SU-DHL-6 (cell line): ENCODE results near the gene VTI1A.

Experiments
- H2AFZ ChIP-seq: fragments of 200-600 bp; sonication (generic); 2 replicates; pipeline ENCODE4 v1.6.1; 2014; ENCODE audit warnings: low read depth, mild to moderate bottlenecking, moderate library complexity, mixed read lengths, antibody characterized with exemption, low read length; ENCODE audit not compliant: severe bottlenecking
- H3F3A ChIP-seq: fragments of 200-600 bp; shearing (Covaris generic); 2 replicates; pipeline ENCODE4 v1.6.0; 2016; ENCODE audit warnings: antibody characterized with exemption, mild to moderate bottlenecking; ENCODE audit not compliant: insufficient read depth
- H3K27ac ChIP-seq: fragments of 200-600 bp; sonication (generic); 2 replicates; pipeline ENCODE4 v1.5.1; 2016; ENCODE audit warnings: low read depth, mild to moderate bottlenecking, low read length, moderate library complexity, mixed read lengths
- H3K27me3 ChIP-seq: fragments of 200-600 bp; sonication (generic), shearing (Covaris generic); 2 replicates; pipeline ENCODE4 v1.6.0; 2014; ENCODE audit warnings: mild to moderate bottlenecking, low read length
- H3K36me3 ChIP-seq: fragments of 200-600 bp; sonication (generic); 2 replicates; pipeline ENCODE4 v1.6.1; 2014; ENCODE audit warnings: mild to moderate bottlenecking, low read length, mixed read lengths
- H3K4me2 ChIP-seq: fragments of 300-600, 200-600 bp; shearing (Covaris generic), sonication (generic); 2 replicates; pipeline ENCODE4 v1.6.0; 2014; ENCODE audit warnings: low read length, low read depth, mild to moderate bottlenecking; ENCODE audit not compliant: poor library complexity, severe bottlenecking
- H3K4me3 ChIP-seq: fragments of 200-600 bp; sonication (generic); 2 replicates; pipeline ENCODE4 v1.5.1; 2014; ENCODE audit warnings: antibody characterized with exemption, low read length, mild to moderate bottlenecking, mixed read lengths; ENCODE audit not compliant: insufficient read depth, poor library complexity, severe bottlenecking
- H3K79me2 ChIP-seq: fragments of 200-600 bp; sonication (generic); 2 replicates; pipeline ENCODE4 v1.6.1; 2014; ENCODE audit warnings: mild to moderate bottlenecking, low read length, moderate library complexity; ENCODE audit not compliant: insufficient read depth
- H3K9ac ChIP-seq: fragments of 200-600 bp; sonication (generic); 2 replicates; pipeline ENCODE4 v1.7.0; 2014; ENCODE audit warnings: mild to moderate bottlenecking, low read length
- H3K9me2 ChIP-seq: fragments of 200-600 bp; sonication (generic); replicated peaks from 2 replicates; pipeline ENCODE4 v1.6.1; 2014; ENCODE audit warnings: low read length; ENCODE audit not compliant: insufficient read depth
- H3K9me3 ChIP-seq: fragments of 200-600 bp; sonication (generic); 2 replicates; pipeline ENCODE4 v1.6.1; 2014; ENCODE audit warnings: low read length, mixed read lengths; ENCODE audit not compliant: insufficient read depth
- H4K20me1 ChIP-seq: fragments of 200-600 bp; sonication (generic); 2 replicates; pipeline ENCODE4 v1.6.1; 2014; ENCODE audit warnings: low read depth, mild to moderate bottlenecking, antibody characterized with exemption, low read length, moderate library complexity, mixed read lengths
- EZH2phosphoT487 ChIP-seq: fragments of 200-600 bp; sonication (generic), shearing (Covaris generic); conservative IDR thresholded peaks from 2 replicates; pipeline ENCODE4 v1.6.1; 2018; ENCODE audit warnings: mild to moderate bottlenecking, antibody characterized with exemption, low read length, moderate library complexity, mixed read lengths
- TF ChIP-seq, protein P1 (sequence below): fragments of 200-600 bp; sonication (generic); IDR thresholded peaks from one replicate; pipeline ENCODE4 v1.5.1; 2017; ENCODE audit warnings: antibody characterized with exemption, mild to moderate bottlenecking, low read length, moderate library complexity; ENCODE audit not compliant: insufficient read depth, poor library complexity, severe bottlenecking

Gene VTI1A

GRCh38 chr10:112835217-112835715, 388.3 kb downstream of the VTI1A start:
- Histone ChIP-seq H3F3A (no peaks in the 10 kb centered on the region), H3K4me2 (no peak overlapping the region), H4K20me1 (no peaks in the 10 kb centered on the region), H3K27ac (no peak overlapping the region), H2AFZ (no peak overlapping the region), H3K9ac (no peak overlapping the region), H3K36me3 (no peaks in the 10 kb centered on the region), H3K4me3 (no peak overlapping the region), H3K79me2 (no peaks in the 10 kb centered on the region), H3K9me2 (no peaks in the 10 kb centered on the region), H3K27me3 (no peaks in the 10 kb centered on the region), H3K9me3 (no peaks in the 10 kb centered on the region)
- TF ChIP-seq, protein P1, sequence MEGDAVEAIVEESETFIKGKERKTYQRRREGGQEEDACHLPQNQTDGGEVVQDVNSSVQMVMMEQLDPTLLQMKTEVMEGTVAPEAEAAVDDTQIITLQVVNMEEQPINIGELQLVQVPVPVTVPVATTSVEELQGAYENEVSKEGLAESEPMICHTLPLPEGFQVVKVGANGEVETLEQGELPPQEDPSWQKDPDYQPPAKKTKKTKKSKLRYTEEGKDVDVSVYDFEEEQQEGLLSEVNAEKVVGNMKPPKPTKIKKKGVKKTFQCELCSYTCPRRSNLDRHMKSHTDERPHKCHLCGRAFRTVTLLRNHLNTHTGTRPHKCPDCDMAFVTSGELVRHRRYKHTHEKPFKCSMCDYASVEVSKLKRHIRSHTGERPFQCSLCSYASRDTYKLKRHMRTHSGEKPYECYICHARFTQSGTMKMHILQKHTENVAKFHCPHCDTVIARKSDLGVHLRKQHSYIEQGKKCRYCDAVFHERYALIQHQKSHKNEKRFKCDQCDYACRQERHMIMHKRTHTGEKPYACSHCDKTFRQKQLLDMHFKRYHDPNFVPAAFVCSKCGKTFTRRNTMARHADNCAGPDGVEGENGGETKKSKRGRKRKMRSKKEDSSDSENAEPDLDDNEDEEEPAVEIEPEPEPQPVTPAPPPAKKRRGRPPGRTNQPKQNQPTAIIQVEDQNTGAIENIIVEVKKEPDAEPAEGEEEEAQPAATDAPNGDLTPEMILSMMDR: no peak
- TF ChIP-seq EZH2phosphoT487: no peak

DNA sequence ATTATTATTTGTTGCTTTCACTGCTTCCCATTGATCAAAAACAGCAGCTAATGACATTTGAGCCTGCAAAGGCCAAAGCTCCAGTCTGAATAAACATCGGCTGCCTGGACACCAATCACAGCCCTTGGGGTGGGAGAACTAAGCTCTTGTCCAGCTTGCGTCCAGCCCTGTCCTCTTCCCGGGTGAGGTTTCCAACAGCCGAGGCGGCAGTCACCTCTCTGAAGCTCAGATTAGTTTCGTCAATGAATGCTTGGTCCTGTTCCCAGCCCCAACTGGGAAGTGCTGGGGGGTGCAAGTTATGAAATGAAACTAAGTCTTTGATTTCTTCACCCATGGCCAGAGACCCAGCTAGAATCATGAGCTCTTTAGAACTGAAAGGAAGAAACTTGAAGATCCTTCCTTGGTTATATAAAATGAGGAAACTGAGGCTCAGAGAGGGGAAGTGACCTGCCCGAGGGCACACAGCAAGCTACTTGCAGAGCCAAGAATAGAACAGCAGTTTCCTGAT, 389.0 kb downstream of the VTI1A start:
- Histone ChIP-seq H3K27me3 (no peaks in the 10 kb centered on the region), H3K4me3 (no peak overlapping the region), H4K20me1 (no peaks in the 10 kb centered on the region), H3K9me2 (no peaks in the 10 kb centered on the region), H2AFZ (no peak overlapping the region), H3K4me2 (no peak overlapping the region), H3K36me3 (no peaks in the 10 kb centered on the region), H3K79me2 (no peaks in the 10 kb centered on the region), H3K27ac (no peak overlapping the region), H3K9ac (no peak overlapping the region), H3K9me3 (no peaks in the 10 kb centered on the region), H3F3A (no peaks in the 10 kb centered on the region)
- TF ChIP-seq, protein P1: no peak
- TF ChIP-seq EZH2phosphoT487: no peak

DNA sequence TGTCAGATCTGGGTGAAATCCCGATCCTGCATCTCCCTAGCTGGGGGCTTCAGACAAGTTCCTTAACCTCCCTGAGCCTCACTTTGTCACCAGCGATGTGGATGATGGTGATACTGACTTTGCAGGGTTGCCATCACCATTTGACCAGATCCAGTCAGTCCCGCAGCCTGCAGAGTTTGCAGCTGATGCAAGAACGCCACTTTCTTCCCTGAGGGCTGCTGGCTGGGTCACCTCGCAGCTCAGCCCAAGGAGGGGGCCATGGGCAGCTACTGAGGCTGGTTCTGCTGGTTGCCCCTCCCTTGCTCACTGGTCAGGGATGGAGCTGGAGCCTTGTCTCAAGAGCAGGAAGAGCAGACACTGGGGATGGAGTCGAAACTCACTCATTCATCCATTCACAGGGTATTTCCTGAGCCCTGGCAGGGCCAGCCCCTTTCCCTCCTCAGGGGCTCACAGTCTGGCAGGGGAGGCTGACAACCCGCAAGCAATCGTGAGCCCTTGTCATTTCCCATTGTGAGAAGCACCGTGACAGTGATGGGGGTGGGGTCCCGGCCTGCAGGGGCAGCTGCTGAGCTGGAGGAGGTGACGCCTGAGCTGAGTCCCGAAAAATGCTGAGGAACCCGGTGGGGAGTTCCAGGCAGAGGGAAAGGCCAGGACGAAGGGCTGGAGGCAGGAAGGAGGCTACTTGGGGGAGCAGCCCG, 391.9 kb downstream of the VTI1A start:
- Histone ChIP-seq H4K20me1 (no peaks in the 10 kb centered on the region), H2AFZ (no peak overlapping the region), H3K9ac (no peak overlapping the region), H3K4me2 (no peak overlapping the region), H3K27ac (no peak overlapping the region), H3K79me2 (no peaks in the 10 kb centered on the region), H3K4me3 (no peak overlapping the region), H3K27me3 (no peaks in the 10 kb centered on the region), H3K9me3 (no peaks in the 10 kb centered on the region), H3K36me3 (no peaks in the 10 kb centered on the region), H3K9me2 (no peaks in the 10 kb centered on the region), H3F3A (no peaks in the 10 kb centered on the region)
- TF ChIP-seq, protein P1: no peak
- no peak for TF ChIP-seq EZH2phosphoT487
